Lower leg skin (tissue), 4 donors: Measurements from ENCODE around the gene NACC1. TPM values are rescaled to one million over a fixed set of nuclear protein-coding genes. Genes with fewer than 3 reads are reported as not detected.
A peak's percentile ranks its signal among the peaks of the same experiment; 100 is the strongest.

Experiments
- DNase-seq, 2 donors: peaks; one replicate each; pipeline ENCODE4 v3.0.0-alpha.2; 2019; ENCODE audit warnings: low spot score in 2 of 2
- H3K4me3 ChIP-seq: fragments of 200-600 bp; sonication (generic); 2 replicates; pipeline ENCODE4 v1.5.1; 2017; ENCODE audit warnings: mild to moderate bottlenecking, low read depth; ENCODE audit not compliant: poor library complexity, severe bottlenecking
- POLR2A ChIP-seq, 2 donors: fragments of 450-650 bp; IDR thresholded peaks; one replicate each; pipeline ENCODE4 v1.6.1; 2016 to 2017; ENCODE audit warnings: antibody characterized with exemption in 2 of 2, mild to moderate bottlenecking in 1 of 2, moderate library complexity in 1 of 2
- WGBS, 2 donors: methylation state at CpG; one replicate each; pipeline ENCODE4 v1.1.5; 2018; 5-methylcytosine and 5-hydroxymethylcytosine counted together
- intact Hi-C: fragments of 100-400 bp; cut with DNase I; formaldehyde crosslinking; loops from one replicate; pipeline ENCODE4 v1.15.0; 2023; ENCODE audit warnings: low total_unique reads
- total RNA-seq, 4 donors: library from RNA; depleted of rRNA; stranded (reverse); fragments of >200 nt; gene quantifications; one replicate each; pipeline ENCODE4 v1.1.0, GENCODE V29; 2016
- TF ChIP-seq, protein P1 (sequence below), 3 donors: fragments of 450-650 bp; IDR thresholded peaks; one replicate each; pipeline ENCODE4 v1.5.1; 2016; ENCODE audit warnings: antibody characterized with exemption in 3 of 3, mild to moderate bottlenecking in 3 of 3, moderate library complexity in 2 of 3

The NACC1 gene
- total RNA-seq, 4 donors from 2014 or later = 21.4 to 46.1 (median 39.8) TPM

DNA sequence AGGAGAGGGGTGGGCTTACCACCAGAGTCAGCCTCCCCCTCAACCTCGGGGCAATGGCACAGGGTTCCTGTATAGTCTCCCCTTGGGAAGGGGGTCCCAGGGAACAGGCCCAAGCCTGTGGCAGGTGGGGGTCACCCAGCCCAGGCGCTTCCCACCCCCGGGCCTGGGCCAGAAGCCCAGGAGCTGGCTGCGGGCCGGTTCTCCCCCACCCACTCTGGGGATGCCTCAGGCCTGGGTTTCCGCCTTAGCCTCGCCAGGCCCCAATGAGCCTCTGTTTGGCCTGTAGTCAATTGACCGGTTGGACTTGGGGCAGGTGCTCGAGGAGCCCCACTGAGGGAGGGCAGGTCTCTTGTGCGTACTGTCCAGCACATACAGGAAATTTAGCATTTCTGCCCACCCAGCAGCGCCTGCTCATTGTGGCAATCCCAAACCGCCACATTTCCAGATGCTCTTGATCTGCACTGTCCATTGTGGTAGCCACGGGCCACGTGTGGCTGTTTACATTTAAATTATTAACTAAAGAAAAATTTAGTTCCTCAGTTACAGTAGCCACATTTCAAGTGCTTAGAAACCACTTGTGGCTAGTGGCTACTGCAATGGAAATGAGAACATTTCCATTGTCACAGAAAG lies 25.3 kb upstream of the NACC1 start:
- no peak overlapping the region for H3K4me3 ChIP-seq
- intact Hi-C loops = no loop called here
- DNase-seq = no peak
- WGBS, 2 donors = 60 to 61% methylated on average over 7 to 14 of the region's 14 CpGs
- no peak for TF ChIP-seq POLR2A (IDR thresholded peaks at IDR 0.05)
- TF ChIP-seq, protein P1, sequence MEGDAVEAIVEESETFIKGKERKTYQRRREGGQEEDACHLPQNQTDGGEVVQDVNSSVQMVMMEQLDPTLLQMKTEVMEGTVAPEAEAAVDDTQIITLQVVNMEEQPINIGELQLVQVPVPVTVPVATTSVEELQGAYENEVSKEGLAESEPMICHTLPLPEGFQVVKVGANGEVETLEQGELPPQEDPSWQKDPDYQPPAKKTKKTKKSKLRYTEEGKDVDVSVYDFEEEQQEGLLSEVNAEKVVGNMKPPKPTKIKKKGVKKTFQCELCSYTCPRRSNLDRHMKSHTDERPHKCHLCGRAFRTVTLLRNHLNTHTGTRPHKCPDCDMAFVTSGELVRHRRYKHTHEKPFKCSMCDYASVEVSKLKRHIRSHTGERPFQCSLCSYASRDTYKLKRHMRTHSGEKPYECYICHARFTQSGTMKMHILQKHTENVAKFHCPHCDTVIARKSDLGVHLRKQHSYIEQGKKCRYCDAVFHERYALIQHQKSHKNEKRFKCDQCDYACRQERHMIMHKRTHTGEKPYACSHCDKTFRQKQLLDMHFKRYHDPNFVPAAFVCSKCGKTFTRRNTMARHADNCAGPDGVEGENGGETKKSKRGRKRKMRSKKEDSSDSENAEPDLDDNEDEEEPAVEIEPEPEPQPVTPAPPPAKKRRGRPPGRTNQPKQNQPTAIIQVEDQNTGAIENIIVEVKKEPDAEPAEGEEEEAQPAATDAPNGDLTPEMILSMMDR (IDR thresholded peaks at IDR 0.05) = no peak

DNA sequence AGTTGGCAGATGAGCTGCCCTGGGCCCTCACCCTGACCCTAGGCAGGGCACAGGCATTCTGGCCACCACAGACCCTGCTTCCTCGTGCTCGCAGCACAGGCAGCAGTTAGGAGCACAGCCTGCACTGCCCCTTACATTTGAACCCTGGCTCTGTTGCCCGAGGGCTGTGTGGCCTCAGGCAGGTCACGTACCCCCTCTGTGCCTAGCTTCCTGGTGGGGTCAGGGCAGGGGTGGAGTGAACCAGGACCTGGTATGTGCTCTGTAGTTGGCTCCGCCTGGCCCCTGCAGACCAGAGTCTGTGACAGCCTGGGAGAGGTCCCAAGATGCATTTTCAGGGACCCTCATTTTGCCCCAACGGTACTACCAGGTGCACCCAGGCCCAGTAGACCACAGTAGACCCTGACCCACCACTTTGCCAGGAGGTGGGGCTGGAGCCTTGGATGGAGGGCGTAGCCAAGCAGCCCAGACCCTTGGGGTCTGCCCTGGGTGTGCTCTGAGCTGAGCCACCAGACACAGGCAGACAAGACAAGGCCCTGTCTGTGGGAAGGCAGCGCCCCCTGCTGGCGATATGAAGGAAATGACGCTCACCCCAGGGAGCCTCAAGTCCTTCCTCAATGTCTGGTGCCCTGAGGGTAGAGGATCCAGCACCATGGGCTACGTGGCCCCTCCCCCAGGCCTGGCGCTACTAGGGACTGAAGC lies 24.5 kb upstream of the NACC1 start:
- no peak overlapping the region for H3K4me3 ChIP-seq
- intact Hi-C loops = no loop called here
- peak; percentile 86 to 97 for DNase-seq
- WGBS, 2 donors = 39 to 42% methylated on average over 10 to 11 of the region's 12 CpGs
- no peak for TF ChIP-seq POLR2A (IDR thresholded peaks at IDR 0.05)
- TF ChIP-seq, protein P1 (IDR thresholded peaks at IDR 0.05) = peak in 1 of 3 donors; percentile 85

GRCh38 chr19:13094106-13094504 lies 24.0 kb upstream of the NACC1 start:
- WGBS, 2 donors = 30 to 36% methylated on average over 5 of the region's 5 CpGs
- intact Hi-C loops = no loop called here
- no peak for DNase-seq
- no peak overlapping the region for H3K4me3 ChIP-seq
- TF ChIP-seq, protein P1 (IDR thresholded peaks at IDR 0.05) = no peak
- TF ChIP-seq POLR2A (IDR thresholded peaks at IDR 0.05) = no peak

- H3K4me3 ChIP-seq = no peak overlapping the region
- no peak for DNase-seq
- TF ChIP-seq, protein P1 (IDR thresholded peaks at IDR 0.05) = no peak
- no peak for TF ChIP-seq POLR2A (IDR thresholded peaks at IDR 0.05)
- intact Hi-C loops = loop anchor here (5.0 kb wide), 1 partner anchor 118 kb away; no protein-coding TSS in a partner anchor
- WGBS, 2 donors = 48 to 57% methylated on average over 15 to 16 of the region's 16 CpGs
These were observed 23.2 kb upstream of the NACC1 start for GRCh38 chr19:13094771-13095392.

GRCh38 chr19:13095393-13095784 lies 22.7 kb upstream of the NACC1 start:
- 54 to 78% methylated on average over 24 to 25 of the region's 25 CpGs for WGBS, 2 donors
- TF ChIP-seq, protein P1 (IDR thresholded peaks at IDR 0.05) = no peak
- no peak for TF ChIP-seq POLR2A (IDR thresholded peaks at IDR 0.05)
- intact Hi-C loops = loop anchor here (5.0 kb wide), 1 partner anchor 118 kb away; no protein-coding TSS in a partner anchor
- no peak for DNase-seq
- H3K4me3 ChIP-seq = no peak overlapping the region
